ENCODE measurements around the gene FRMD7. TPM values are rescaled to one million over a fixed set of nuclear protein-coding genes. Genes with fewer than 3 reads are reported as not detected.
"Not testable (repeated sequence)": the region's sequence is repeated elsewhere in the genome, so short reads cannot be mapped to it uniquely, and the experiment has no call there.

The FRMD7 gene
- total RNA-seq, 2 donors from 2014 or later: not detected

DNA sequence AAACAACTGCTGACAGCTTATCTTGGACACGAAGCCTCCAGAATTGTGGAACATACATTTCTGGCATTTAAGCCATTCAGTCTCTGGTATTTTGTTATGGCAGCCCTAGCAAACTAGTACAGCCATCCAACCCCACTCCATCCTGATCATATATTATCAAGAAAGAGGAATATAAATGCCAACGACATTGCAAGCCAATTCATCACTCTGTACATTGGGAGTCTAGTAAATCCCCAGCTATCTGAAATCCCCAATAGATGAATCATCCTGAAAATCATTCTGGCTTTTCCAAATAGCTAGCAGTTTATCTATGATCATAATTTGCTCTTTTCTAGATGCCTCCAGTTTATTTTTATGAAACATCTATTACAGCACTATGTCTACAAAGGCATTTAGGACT is 41.1 kb downstream of the FRMD7 start:
- no peaks in the 10 kb centered on the region for H3K9me3 ChIP-seq (ENCODE audit: control insufficient read depth, low read length, poor library complexity, severe bottlenecking)
- no peaks in the 10 kb centered on the region for H3K36me3 Mint-ChIP-seq (ENCODE audit: low read depth)
- H3K4me1 Mint-ChIP-seq: peaks cover 6% of the 10 kb centered on the region
- H3K4me3 Mint-ChIP-seq: no peak overlapping the region
- peaks cover 13% of the 10 kb centered on the region for H3K27me3 Mint-ChIP-seq
- no peak for ATAC-seq
- DNase-seq: no peak
- no peak overlapping the region for H3K27ac Mint-ChIP-seq

DNA sequence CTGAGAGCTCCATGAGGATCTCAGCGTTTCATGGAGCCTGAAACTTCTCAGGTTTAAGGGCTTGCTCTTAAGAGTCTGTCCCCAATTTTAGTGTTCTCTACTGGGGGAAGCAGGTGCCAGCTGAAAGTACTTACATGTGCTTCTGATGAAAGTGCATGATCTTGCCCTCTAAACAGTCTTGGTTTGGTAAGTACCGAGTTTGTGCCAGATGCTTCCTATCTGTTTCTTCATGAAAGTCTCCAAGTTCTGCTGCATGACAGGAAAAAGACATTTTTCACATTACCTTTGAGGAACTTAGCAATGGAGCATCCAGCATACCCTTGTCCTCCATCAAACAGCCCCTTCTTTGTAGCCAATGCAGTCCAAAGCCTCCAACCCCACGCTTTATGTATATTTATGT is 42.0 kb downstream of the FRMD7 start:
- peaks cover 3% of the 10 kb centered on the region for H3K4me1 Mint-ChIP-seq
- H3K4me3 Mint-ChIP-seq: no peak overlapping the region
- no peaks in the 10 kb centered on the region for H3K9me3 ChIP-seq (ENCODE audit: control insufficient read depth, low read length, poor library complexity, severe bottlenecking)
- ATAC-seq (no peak), DNase-seq (no peak)
- H3K27ac Mint-ChIP-seq: no peak overlapping the region
- no peaks in the 10 kb centered on the region for H3K36me3 Mint-ChIP-seq (ENCODE audit: low read depth)
- H3K27me3 Mint-ChIP-seq: peaks cover 13% of the 10 kb centered on the region

DNA sequence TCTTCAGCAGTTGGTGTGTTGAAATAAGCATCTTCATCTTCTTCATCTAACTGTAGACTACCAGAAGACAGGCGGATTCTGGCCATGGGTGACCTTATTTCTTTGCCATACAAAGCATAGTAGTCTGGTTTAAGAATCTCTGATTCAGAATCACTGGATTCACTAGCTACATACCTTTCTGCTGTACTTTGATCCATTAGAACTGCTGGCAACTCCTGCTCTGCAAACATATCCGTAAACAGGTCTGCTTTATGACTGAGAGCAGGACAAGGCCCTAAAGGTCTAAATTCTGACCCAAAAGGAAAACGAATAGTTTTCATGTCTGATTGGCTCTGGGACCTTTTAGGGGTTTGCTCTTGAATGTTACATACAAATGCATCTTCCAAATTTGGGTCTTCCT is 49.9 kb downstream of the FRMD7 start:
- no peak for DNase-seq

DNA sequence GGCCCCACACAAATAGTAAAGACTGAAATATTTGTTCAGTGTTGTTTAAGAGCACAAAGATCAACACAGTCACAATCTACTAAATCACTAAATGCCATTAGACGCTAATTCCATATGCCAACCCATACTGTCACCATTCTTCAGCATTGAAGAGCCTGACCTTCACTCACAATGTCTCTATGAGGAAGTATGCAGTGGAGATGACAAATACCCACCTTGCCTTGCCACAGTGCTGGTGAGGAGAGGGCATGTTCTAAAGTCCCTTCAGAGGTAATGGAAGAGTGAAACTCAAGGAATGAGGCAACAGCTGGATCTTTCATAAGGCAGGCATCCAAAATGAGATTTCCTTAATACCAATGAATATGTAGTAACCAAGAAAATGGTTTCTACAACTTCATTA is 50.4 kb downstream of the FRMD7 start:
- Mint-ChIP-seq H3K4me3 (no peak overlapping the region), H3K4me1 (no peaks in the 10 kb centered on the region), H3K27ac (no peak overlapping the region), H3K27me3 (no peaks in the 10 kb centered on the region), H3K36me3 (ENCODE audit: low read depth) (no peaks in the 10 kb centered on the region)
- no peak for ATAC-seq
- no peak for DNase-seq
- no peaks in the 10 kb centered on the region for H3K9me3 ChIP-seq (ENCODE audit: control insufficient read depth, low read length, poor library complexity, severe bottlenecking)

More for the DNA sequence above, 49.9 kb downstream of the FRMD7 start:
- no peaks in the 10 kb centered on the region for H3K9me3 ChIP-seq (ENCODE audit: control insufficient read depth, low read length, poor library complexity, severe bottlenecking)
- ATAC-seq: no peak
- no peak overlapping the region for H3K27ac Mint-ChIP-seq
- no peak overlapping the region for H3K4me3 Mint-ChIP-seq
- H3K36me3 Mint-ChIP-seq (ENCODE audit: low read depth): no peaks in the 10 kb centered on the region
- H3K27me3 Mint-ChIP-seq: no peaks in the 10 kb centered on the region
- no peaks in the 10 kb centered on the region for H3K4me1 Mint-ChIP-seq

DNA sequence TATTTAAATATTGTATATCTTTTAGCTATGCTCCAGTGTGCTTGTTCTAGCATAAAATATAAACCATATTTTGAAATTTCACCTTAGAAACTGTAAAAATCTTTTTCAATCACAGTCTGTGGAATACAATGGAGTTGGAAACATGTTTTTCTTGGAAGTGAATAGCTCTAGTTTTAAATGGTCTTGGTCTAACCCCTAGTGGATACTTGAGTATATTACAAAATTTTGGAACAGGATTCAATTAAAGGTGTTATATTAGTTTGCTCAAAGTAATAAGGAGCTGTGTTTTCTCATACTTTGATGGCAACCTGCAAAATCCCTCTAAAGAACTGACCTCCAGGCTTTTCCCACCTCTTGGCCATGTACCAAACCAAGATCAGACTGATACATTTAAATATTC is 56.6 kb downstream of the FRMD7 start:
- no peaks in the 10 kb centered on the region for H3K9me3 ChIP-seq (ENCODE audit: control insufficient read depth, low read length, poor library complexity, severe bottlenecking)
- no peaks in the 10 kb centered on the region for H3K27me3 Mint-ChIP-seq
- H3K36me3 Mint-ChIP-seq (ENCODE audit: low read depth): peaks cover 2% of the 10 kb centered on the region
- ATAC-seq (no peak), DNase-seq (no peak)
- no peak overlapping the region for H3K4me3 Mint-ChIP-seq
- no peak overlapping the region for H3K27ac Mint-ChIP-seq
- no peaks in the 10 kb centered on the region for H3K4me1 Mint-ChIP-seq

DNA sequence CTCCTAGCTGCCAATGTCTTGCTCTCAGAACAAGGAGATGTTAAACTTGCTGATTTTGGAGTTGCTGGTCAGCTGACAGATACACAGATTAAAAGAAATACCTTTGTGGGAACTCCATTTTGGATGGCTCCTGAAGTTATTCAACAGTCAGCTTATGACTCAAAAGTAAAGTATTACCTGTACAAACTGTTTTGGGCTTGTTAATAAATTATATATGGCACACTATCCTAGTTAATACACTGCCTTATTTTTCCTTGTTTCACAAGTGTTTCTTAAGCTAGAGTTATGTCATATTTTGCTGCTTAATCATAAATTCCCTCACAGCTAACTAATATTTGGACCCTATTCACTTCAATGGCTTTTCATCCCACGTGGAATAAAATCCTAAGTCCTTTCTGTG is 59.4 kb downstream of the FRMD7 start:
- ATAC-seq (no peak), DNase-seq (no peak)
- Mint-ChIP-seq H3K27ac (no peak overlapping the region), H3K36me3 (ENCODE audit: low read depth) (peaks cover 2% of the 10 kb centered on the region), H3K4me3 (no peak overlapping the region), H3K27me3 (no peaks in the 10 kb centered on the region), H3K4me1 (no peaks in the 10 kb centered on the region)
- H3K9me3 ChIP-seq (ENCODE audit: control insufficient read depth, low read length, poor library complexity, severe bottlenecking): no peaks in the 10 kb centered on the region

DNA sequence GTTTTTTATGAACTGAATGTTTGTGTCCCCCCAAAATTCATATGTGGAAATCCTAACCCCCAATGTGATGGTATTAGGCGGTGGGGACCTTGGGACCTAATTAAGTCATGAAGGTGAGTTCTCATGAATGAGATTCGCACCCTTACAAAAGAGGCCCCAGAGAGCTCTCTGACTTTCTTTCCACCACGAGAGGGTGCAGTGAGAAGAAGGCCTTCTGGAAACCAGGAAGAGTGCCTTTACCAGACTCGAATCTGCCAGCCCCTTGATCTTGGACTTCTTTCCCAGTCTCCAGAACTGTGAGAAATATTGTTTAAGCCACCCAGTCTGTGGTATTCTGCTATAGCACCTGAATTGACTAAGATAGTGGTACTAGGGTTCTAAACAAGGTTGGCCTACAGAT is 64.0 kb downstream of the FRMD7 start:
- DNase-seq (no peak), ATAC-seq (no peak)
- Mint-ChIP-seq H3K4me3 (no peak overlapping the region), H3K36me3 (ENCODE audit: low read depth) (peaks cover 2% of the 10 kb centered on the region), H3K27me3 (no peaks in the 10 kb centered on the region), H3K27ac (no peak overlapping the region), H3K4me1 (peaks cover 5% of the 10 kb centered on the region)
- H3K9me3 ChIP-seq (ENCODE audit: control insufficient read depth, low read length, poor library complexity, severe bottlenecking): no peaks in the 10 kb centered on the region

DNA sequence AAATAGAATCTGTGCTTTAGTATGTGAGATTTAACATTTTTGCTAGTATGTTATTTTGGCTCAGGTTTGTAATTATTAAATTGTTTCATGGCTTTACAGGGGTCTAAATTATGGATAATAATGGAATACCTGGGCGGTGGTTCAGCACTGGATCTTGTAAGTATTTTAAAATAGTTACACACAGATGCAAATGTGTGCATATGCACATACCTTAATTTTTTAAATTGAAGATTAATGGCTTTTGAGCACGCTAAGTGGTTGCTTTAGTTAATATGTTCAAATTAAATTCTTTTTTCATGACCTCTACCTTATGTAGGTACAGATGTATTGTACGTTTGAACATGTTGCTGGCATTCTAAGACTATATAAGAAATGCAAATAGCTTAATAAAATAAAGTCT is 64.5 kb downstream of the FRMD7 start:
- H3K36me3 Mint-ChIP-seq (ENCODE audit: low read depth): no peaks in the 10 kb centered on the region
- no peaks in the 10 kb centered on the region for H3K9me3 ChIP-seq (ENCODE audit: control insufficient read depth, low read length, poor library complexity, severe bottlenecking)
- peaks cover 5% of the 10 kb centered on the region for H3K4me1 Mint-ChIP-seq
- no peak for DNase-seq
- no peak overlapping the region for H3K4me3 Mint-ChIP-seq
- ATAC-seq: no peak
- H3K27ac Mint-ChIP-seq: no peak overlapping the region
- no peaks in the 10 kb centered on the region for H3K27me3 Mint-ChIP-seq

DNA sequence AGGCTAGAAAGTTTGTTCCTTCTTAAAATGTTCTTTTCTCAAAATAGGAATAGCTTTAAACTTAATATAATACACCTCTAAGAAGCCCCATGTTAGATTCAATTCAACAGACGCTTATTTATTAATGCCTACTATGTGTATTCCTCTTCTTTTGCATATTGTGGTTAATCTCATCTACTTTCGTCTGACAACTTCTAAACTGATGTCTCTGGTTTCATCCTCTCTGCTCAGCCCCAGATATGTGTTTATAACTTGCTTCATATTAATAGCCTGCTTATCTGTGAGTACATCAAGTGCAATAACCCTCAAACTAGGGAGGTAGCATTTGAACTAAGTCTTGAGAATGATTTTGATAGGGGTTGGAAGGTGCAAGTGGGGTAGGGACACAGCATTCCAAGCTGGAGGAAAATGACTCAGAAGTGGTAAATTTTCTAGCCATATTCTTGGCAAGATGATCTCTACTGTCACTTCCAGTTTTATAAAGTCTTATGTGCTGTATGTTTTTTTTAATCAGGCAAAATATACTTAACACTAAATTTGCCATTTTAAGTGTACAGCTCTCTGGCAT is 67.8 kb downstream of the FRMD7 start:
- no peak overlapping the region for H3K4me3 Mint-ChIP-seq
- H3K36me3 Mint-ChIP-seq (ENCODE audit: low read depth): no peaks in the 10 kb centered on the region
- no peak overlapping the region for H3K27ac Mint-ChIP-seq
- H3K4me1 Mint-ChIP-seq: peaks cover 7% of the 10 kb centered on the region
- DNase-seq: no peak
- ATAC-seq: no peak
- H3K27me3 Mint-ChIP-seq: no peaks in the 10 kb centered on the region
- H3K9me3 ChIP-seq (ENCODE audit: control insufficient read depth, low read length, poor library complexity, severe bottlenecking): no peaks in the 10 kb centered on the region

DNA sequence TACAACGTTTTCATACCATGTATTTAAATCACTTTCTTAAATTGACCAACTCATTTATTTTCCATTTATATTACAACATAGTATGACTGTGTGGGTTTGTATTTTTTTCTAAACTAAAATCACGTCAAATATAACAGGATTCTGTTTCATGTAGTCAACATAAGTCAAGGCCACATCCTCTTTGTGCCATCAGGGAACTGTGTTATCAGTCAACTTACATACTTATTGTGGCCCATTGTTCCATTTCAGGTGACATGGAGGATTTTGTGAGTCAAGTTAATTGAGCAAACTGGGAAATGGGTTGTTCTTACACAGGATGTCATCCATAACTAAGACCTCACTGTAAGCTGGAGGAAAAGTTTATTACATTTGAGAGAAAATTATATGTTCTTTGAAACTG is 68.8 kb downstream of the FRMD7 start:
- Mint-ChIP-seq H3K27ac (no peak overlapping the region), H3K36me3 (ENCODE audit: low read depth) (no peaks in the 10 kb centered on the region), H3K4me3 (no peak overlapping the region), H3K4me1 (peaks cover 7% of the 10 kb centered on the region), H3K27me3 (no peaks in the 10 kb centered on the region)
- no peaks in the 10 kb centered on the region for H3K9me3 ChIP-seq (ENCODE audit: control insufficient read depth, low read length, poor library complexity, severe bottlenecking)
- ATAC-seq (no peak), DNase-seq (no peak)

DNA sequence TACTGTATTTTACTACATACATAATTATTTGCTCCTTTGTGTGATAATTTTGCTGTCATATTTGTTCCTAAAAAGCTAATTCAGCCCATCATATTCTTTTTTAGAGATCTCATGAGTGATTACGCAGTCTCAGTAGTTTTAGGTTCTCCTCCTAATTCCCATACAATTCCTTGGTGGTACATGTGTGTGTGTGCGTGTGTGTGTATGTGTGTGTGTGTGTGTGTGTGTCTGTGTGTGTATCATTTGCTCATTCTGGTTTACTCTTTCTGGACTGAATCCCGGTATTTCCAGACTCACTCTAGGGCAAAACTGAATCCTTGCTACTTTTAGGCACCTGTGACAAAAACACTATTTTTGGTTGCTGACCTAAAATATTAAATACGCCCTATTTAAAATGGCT is 69.8 kb downstream of the FRMD7 start:
- ATAC-seq (no peak), DNase-seq (no peak)
- Mint-ChIP-seq H3K4me1 (peaks cover 9% of the 10 kb centered on the region), H3K27me3 (no peaks in the 10 kb centered on the region), H3K36me3 (ENCODE audit: low read depth) (no peaks in the 10 kb centered on the region), H3K4me3 (no peak overlapping the region), H3K27ac (no peak overlapping the region)
- no peaks in the 10 kb centered on the region for H3K9me3 ChIP-seq (ENCODE audit: control insufficient read depth, low read length, poor library complexity, severe bottlenecking)

DNA sequence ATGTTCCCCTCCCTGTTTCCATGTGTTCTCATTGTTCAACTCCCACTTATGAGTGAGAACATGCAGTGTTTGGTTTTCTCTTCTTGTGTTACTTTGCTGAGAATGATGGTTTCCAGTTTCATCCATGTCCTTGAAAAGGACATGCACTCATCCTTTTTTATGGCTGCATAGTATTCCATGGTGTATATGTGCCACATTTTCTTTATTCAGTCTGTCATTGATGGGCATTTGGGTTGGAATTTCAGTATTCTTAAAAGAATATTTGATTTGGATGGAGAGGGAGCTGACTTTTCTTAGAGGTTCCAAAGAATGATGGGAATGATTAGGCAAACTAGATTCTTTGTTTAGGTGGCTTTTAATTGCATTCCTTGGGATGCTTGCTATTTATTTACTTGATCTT is 76.0 kb downstream of the FRMD7 start:
- H3K4me3 Mint-ChIP-seq, H3K27ac Mint-ChIP-seq: not testable (repeated sequence)

DNA sequence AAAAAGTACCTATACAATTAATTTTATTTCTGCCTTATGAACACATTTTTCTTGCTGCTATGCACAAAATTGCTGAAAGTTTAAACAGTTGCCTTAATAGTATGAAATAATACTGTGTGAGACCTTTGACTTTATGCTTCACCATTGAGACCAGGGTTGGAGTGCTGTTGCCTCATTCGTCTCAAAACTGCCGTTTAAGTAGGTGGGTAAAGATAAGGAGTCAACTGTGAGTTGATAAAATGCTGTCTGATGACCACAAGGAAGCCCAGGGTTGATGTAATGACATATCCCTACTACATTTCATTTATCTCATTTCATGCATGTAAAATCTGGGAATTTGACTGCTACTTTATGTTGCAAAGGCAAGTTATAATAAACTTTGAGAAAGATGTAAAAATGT is 81.3 kb downstream of the FRMD7 start:
- H3K4me3 Mint-ChIP-seq: no peak overlapping the region
- no peaks in the 10 kb centered on the region for H3K36me3 Mint-ChIP-seq (ENCODE audit: low read depth)
- H3K9me3 ChIP-seq (ENCODE audit: control insufficient read depth, low read length, poor library complexity, severe bottlenecking): no peaks in the 10 kb centered on the region
- H3K27ac Mint-ChIP-seq: no peak overlapping the region
- ATAC-seq (no peak), DNase-seq (no peak)
- peaks cover 14% of the 10 kb centered on the region for H3K4me1 Mint-ChIP-seq
- no peaks in the 10 kb centered on the region for H3K27me3 Mint-ChIP-seq

More for the DNA sequence above, 76.0 kb downstream of the FRMD7 start:
- H3K36me3 Mint-ChIP-seq (ENCODE audit: low read depth); DNase-seq; H3K27me3 Mint-ChIP-seq; ATAC-seq; H3K9me3 ChIP-seq (ENCODE audit: control insufficient read depth, low read length, poor library complexity, severe bottlenecking): not testable (repeated sequence)
- H3K4me1 Mint-ChIP-seq: peaks cover 12% of the 10 kb centered on the region

DNA sequence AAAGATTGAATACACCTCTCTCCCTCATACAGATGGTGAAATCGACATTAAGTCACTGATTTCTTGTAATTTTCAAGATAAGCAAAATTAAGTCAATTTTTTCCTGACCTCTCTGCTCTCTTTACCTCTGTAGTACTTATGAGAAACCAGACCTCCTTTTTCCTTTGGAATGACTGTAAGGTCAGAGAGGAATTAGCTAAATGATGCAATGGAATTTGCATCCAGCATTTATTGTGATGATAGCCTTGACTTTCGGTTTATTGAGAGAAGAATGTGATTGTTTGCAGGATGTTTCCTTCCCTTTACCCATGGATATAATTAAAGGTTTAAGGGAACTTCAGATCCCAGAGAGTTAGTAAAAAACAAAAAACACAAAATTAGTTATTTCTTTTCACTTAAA is 82.4 kb downstream of the FRMD7 start:
- no peaks in the 10 kb centered on the region for H3K9me3 ChIP-seq (ENCODE audit: control insufficient read depth, low read length, poor library complexity, severe bottlenecking)
- no peak overlapping the region for H3K27ac Mint-ChIP-seq
- DNase-seq (no peak), ATAC-seq (no peak)
- H3K36me3 Mint-ChIP-seq (ENCODE audit: low read depth): no peaks in the 10 kb centered on the region
- peaks cover 18% of the 10 kb centered on the region for H3K4me1 Mint-ChIP-seq
- H3K27me3 Mint-ChIP-seq: no peaks in the 10 kb centered on the region
- no peak overlapping the region for H3K4me3 Mint-ChIP-seq
